Thyroid gland (tissue), 4 donors: ENCODE data around the gene MALL.

Experiments used
- CTCF ChIP-seq, 6 experiments: fragments of 200-600 bp in 3 of 6; fragments of 450-650 bp in 3 of 6; sonication (generic) in 3 of 6; IDR thresholded peaks; one replicate each; pipeline ENCODE4 v1.5.1; 2016 to 2019; ENCODE audit warnings: antibody characterized with exemption in 6 of 6, mild to moderate bottlenecking in 2 of 6, inconsistent platforms in 1 of 6, moderate library complexity in 1 of 6
- POLR2A ChIP-seq, 2 donors: fragments of 450-650 bp; IDR thresholded peaks; one replicate each; pipeline ENCODE4 v1.6.1; 2017; ENCODE audit warnings: antibody characterized with exemption in 2 of 2, mild to moderate bottlenecking in 2 of 2, moderate library complexity in 1 of 2

- TF ChIP-seq CTCF (IDR thresholded peaks at IDR 0.05) (no peak), POLR2A (IDR thresholded peaks at IDR 0.05) (no peak)
Measured at GRCh38 chr2:110099471-110100225, 16.0 kb downstream of the MALL start.
